ENCODE measurements around the gene MIPOL1. TPM values are rescaled to one million over a fixed set of nuclear protein-coding genes. Genes with fewer than 3 reads are reported as not detected.

MIPOL1 gene
- total and polyA plus RNA-seq, 2 of the 13 experiments (the other 11 are each of a cell fraction or from before 2014, with no cell fraction given): 8.6 to 34.2 TPM

GRCh38 chr14:37594971-37595808 is 397.5 kb downstream of the MIPOL1 start, which contains the start of the genes FOXA1 and TTC6 (continued):
- TF ChIP-seq FUBP1 (CRISPR knock-in tag; IDR thresholded peaks at IDR 0.05; ENCODE audit: borderline replicate concordance) (no peak), ZNF615 (CRISPR knock-in tag; IDR thresholded peaks at IDR 0.05; ENCODE audit: borderline replicate concordance) (no peak), ZSCAN21 (CRISPR knock-in tag; IDR thresholded peaks at IDR 0.05; ENCODE audit: borderline replicate concordance) (peak; percentile 48; the same call in 1 of the 2 replicates), ZNF567 (CRISPR knock-in tag; IDR thresholded peaks at IDR 0.05; ENCODE audit: borderline replicate concordance) (0 out of 2 replicates have a peak, but pooled peaks have one; percentile 87), SALL2 (CRISPR knock-in tag; IDR thresholded peaks at IDR 0.05) (peak; percentile 62; the same call in 1 of the 2 replicates), SIN3A (IDR thresholded peaks at IDR 0.05; ENCODE audit: borderline replicate concordance, low read depth, low read length) (peak; percentile 37), YY1 (IDR thresholded peaks at IDR 0.05; ENCODE audit: insufficient read depth, insufficient replicate concordance, low read depth, low read length) (peak; percentile 59), ATF3 (CRISPR knock-in tag; IDR thresholded peaks at IDR 0.05) (no peak; the same call in 1 of the 2 replicates), FOXP1 (IDR thresholded peaks at IDR 0.05) (no peak), FOXP1 (CRISPR knock-in tag; IDR thresholded peaks at IDR 0.05) (peak; percentile 25; the same call in 1 of the 2 replicates), PAF1 (CRISPR knock-in tag; IDR thresholded peaks at IDR 0.05) (no peak), ELF4 (CRISPR knock-in tag; IDR thresholded peaks at IDR 0.05; ENCODE audit: borderline replicate concordance) (no peak), ZNF225 (CRISPR knock-in tag; IDR thresholded peaks at IDR 0.05) (peak; percentile 96), FOXK2 (IDR thresholded peaks at IDR 0.05) (no peak), SAP130 (CRISPR knock-in tag; IDR thresholded peaks at IDR 0.05; ENCODE audit: low read depth) (peak; percentile 51; the same call in 1 of the 2 replicates), SMAD9 (CRISPR knock-in tag; IDR thresholded peaks at IDR 0.05) (peak; percentile 70; the same call in 1 of the 2 replicates), TFDP1 (CRISPR knock-in tag; IDR thresholded peaks at IDR 0.05; ENCODE audit: borderline replicate concordance) (peak; percentile 66), ZNF629 (CRISPR knock-in tag; conservative IDR thresholded peaks at IDR 0.05) (peak; percentile 57), DNMT3B (CRISPR knock-in tag; conservative IDR thresholded peaks at IDR 0.05) (peak; percentile 44; the same call in 1 of the 2 replicates), SIX1 (CRISPR knock-in tag; IDR thresholded peaks at IDR 0.05; ENCODE audit: borderline replicate concordance) (no peak), PREB (CRISPR knock-in tag; IDR thresholded peaks at IDR 0.05) (no peak), BRCA1 (CRISPR knock-in tag; IDR thresholded peaks at IDR 0.05) (no peak), NR2F2 (IDR thresholded peaks at IDR 0.05; ENCODE audit: borderline replicate concordance, low read depth) (no peak), NFIC (IDR thresholded peaks at IDR 0.05; ENCODE audit: low read length) (no peak), IKZF4 (CRISPR knock-in tag; IDR thresholded peaks at IDR 0.05; ENCODE audit: borderline replicate concordance, low read depth, not compliant biosample characterization) (no peak), HNF4A (CRISPR knock-in tag; IDR thresholded peaks at IDR 0.05) (peak; percentile 63), ZBTB3 (CRISPR knock-in tag; IDR thresholded peaks at IDR 0.05; ENCODE audit: borderline replicate concordance, low read depth) (no peak)
